ENCODE results near the gene CRB2.

DNA sequence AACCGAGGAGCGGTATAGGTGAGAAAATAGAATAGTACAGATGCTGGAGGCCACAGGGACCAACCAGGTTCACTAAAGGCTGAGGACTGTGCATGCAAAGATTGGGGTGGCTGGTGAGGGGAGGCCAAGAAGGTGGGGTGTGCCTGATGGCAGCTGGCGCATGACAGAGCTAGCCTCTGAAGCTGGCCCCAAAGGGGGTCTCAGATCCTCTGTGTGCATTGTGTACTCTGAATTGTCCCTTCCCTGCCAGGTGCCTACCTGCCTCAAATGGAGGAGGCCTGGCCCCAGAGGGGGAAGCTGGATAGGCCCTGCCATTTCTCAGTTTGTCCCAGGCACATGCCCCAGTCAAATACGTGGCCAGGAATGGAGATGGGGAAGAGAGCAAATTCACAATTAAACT, 63.1 kb downstream of the CRB2 start:
- TF ChIP-seq CTCF (IDR thresholded peaks at IDR 0.05) = no peak
- no peak for TF ChIP-seq POLR2A (IDR thresholded peaks at IDR 0.05)

Measured in heart left ventricle (tissue), 13 donors.